Panc1 (cell line): ENCODE results near the gene ATG10. TPM values are rescaled to one million over a fixed set of nuclear protein-coding genes. Genes with fewer than 3 reads are reported as not detected.
"Not testable (repeated sequence)": the region's sequence is repeated elsewhere in the genome, so short reads cannot be mapped to it uniquely, and the experiment has no call there.

Experiments
- ATAC-seq: fragments of 200-7000 bp; cut with Tn5 transposase; 2 replicates; pipeline ENCODE4 v1.9.1; 2020; ENCODE audit warnings: mild to moderate bottlenecking, moderate library complexity
- BruUV-seq: library from RNA; stranded (reverse); fragments of 400-500 nt; replicated peaks from 2 replicates; lab custom pipeline; 2021; lab: Mats Ljungman, UMichigan
- CTCF ChIA-PET: fragments of 300-600 bp; sonication (Branson Sonifier 250); formaldehyde crosslinking; loops from one replicate; lab custom pipeline; 2022; ENCODE audit warnings: antibody characterized with exemption; lab: Charles Lee
- POLR2A ChIA-PET: fragments of 300-600 bp; sonication (Branson Sonifier 250); formaldehyde crosslinking; loops from one replicate; lab custom pipeline; 2022; ENCODE audit warnings: antibody characterized with exemption; lab: Charles Lee
- DNase-seq: peaks from one replicate; pipeline ENCODE4 v3.0.0-alpha.2; 2010; ENCODE audit warnings: low read depth, low spot score
- H3K27ac ChIP-seq: 2 replicates; pipeline ENCODE4 v1.5.1; 2011; ENCODE audit warnings: mild to moderate bottlenecking, low read length, inconsistent platforms
- H3K27me3 ChIP-seq: fragments of 200-500 bp; sonication (Bioruptor generic); 2 replicates; pipeline ENCODE4 v1.6.0; 2014; ENCODE audit warnings: low read length, inconsistent platforms; ENCODE audit not compliant: control insufficient read depth, insufficient read depth
- H3K36me3 ChIP-seq: fragments of 200-500 bp; sonication (Bioruptor generic); 2 replicates; pipeline ENCODE4 v1.5.1; 2014; ENCODE audit warnings: inconsistent platforms, mild to moderate bottlenecking, low read length, moderate library complexity; ENCODE audit not compliant: control insufficient read depth, insufficient read depth
- H3K4me1 ChIP-seq: 2 replicates; pipeline ENCODE4 v1.5.1; 2011; ENCODE audit warnings: inconsistent platforms, mild to moderate bottlenecking, low read length, moderate library complexity; ENCODE audit not compliant: control insufficient read depth, insufficient read depth
- H3K4me3 ChIP-seq, 2 experiments: 2 replicates each; pipeline ENCODE4 v1.5.1; 2011 to 2012; ENCODE audit warnings: low read depth in 2 of 2, low read length in 2 of 2, mild to moderate bottlenecking in 2 of 2, inconsistent platforms in 1 of 2, moderate library complexity in 1 of 2
- H3K9me3 ChIP-seq: fragments of 200-500 bp; sonication (Bioruptor generic); 2 replicates; pipeline ENCODE4 v1.5.1; 2014; ENCODE audit warnings: low read depth, mild to moderate bottlenecking, inconsistent platforms, low read length, moderate library complexity; ENCODE audit not compliant: control insufficient read depth, insufficient read depth
- POLR2AphosphoS5 ChIP-seq: IDR thresholded peaks from 2 replicates; pipeline ENCODE4 v1.6.1; 2012; ENCODE audit warnings: mild to moderate bottlenecking, low read depth, low read length, moderate library complexity
- SIN3A ChIP-seq: IDR thresholded peaks from 2 replicates; pipeline ENCODE4 v1.6.1; 2012; ENCODE audit warnings: low read depth, mild to moderate bottlenecking, low read length, moderate library complexity, borderline replicate concordance; ENCODE audit not compliant: insufficient read depth
- TCF7L2 ChIP-seq: IDR thresholded peaks from 2 replicates; pipeline ENCODE4 v1.6.1; 2011; ENCODE audit warnings: mild to moderate bottlenecking, low read depth, low read length, inconsistent platforms
- in situ Hi-C: cut with HindIII; loops from 2 replicates; pipeline ENCODE4 v1.10.0; 2016; ENCODE audit warnings: low sequenced_read_pairs, low pct_unique_long_range_greater_than_20kb
- intact Hi-C: fragments of 100-400 bp; cut with micrococcal nuclease; formaldehyde crosslinking; loops from one replicate; pipeline ENCODE4 v1.10.0; 2022; ENCODE audit not compliant: unreplicated experiment
- total RNA-seq: library from RNA; stranded (reverse); gene quantifications from one replicate; pipeline ENCODE4 v1.2.1, GENCODE V29; 2021; ENCODE audit not compliant: unreplicated experiment
- TF ChIP-seq, protein P1 (sequence below), 2 experiments: IDR thresholded peaks; 2 replicates each; pipeline ENCODE4 v1.6.1; 2011 to 2012; ENCODE audit warnings: low read depth in 2 of 2, control low read depth in 1 of 2, low read length in 1 of 2, mild to moderate bottlenecking in 1 of 2, moderate library complexity in 1 of 2; ENCODE audit not compliant: insufficient read depth in 1 of 2
- TF ChIP-seq, protein P2 (sequence below): fragments of 450-650 bp; IDR thresholded peaks from 2 replicates; pipeline ENCODE4 v1.5.1; 2017; ENCODE audit warnings: mild to moderate bottlenecking

The ATG10 gene
- total RNA-seq, 1 experiment from 2014 or later, result 14.0 TPM

DNA sequence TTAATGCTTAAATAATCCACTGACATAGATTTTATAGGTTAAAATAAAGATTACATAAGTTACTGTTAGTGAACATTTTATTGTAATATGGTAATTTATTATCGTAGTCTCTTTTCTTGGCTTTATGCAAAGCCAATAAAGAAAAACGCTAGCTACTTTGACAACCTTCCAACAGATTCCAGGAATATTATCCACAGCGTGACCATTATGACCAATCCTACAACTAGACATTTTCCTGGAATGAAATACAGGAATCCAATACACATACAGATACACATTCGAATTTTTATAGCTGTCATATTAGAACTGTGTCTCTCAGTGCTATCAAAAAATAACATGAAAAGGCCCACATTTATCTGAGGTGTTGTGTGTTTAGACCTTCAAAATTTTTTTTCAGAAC lies 293.2 kb downstream of the ATG10 start:
- BruUV-seq, result no TSS peak
- Histone ChIP-seq H3K9me3 (no peaks in the 10 kb centered on the region; the same call in 1 of the 2 replicates), H3K27me3 (no peaks in the 10 kb centered on the region), H3K27ac (no peak overlapping the region), H3K36me3 (no peaks in the 10 kb centered on the region), H3K4me1 (no peaks in the 10 kb centered on the region), H3K4me3 (no peak overlapping the region)
- DNase-seq, result no peak
- intact Hi-C loops, result no loop called here
- TF ChIP-seq, protein P1, sequence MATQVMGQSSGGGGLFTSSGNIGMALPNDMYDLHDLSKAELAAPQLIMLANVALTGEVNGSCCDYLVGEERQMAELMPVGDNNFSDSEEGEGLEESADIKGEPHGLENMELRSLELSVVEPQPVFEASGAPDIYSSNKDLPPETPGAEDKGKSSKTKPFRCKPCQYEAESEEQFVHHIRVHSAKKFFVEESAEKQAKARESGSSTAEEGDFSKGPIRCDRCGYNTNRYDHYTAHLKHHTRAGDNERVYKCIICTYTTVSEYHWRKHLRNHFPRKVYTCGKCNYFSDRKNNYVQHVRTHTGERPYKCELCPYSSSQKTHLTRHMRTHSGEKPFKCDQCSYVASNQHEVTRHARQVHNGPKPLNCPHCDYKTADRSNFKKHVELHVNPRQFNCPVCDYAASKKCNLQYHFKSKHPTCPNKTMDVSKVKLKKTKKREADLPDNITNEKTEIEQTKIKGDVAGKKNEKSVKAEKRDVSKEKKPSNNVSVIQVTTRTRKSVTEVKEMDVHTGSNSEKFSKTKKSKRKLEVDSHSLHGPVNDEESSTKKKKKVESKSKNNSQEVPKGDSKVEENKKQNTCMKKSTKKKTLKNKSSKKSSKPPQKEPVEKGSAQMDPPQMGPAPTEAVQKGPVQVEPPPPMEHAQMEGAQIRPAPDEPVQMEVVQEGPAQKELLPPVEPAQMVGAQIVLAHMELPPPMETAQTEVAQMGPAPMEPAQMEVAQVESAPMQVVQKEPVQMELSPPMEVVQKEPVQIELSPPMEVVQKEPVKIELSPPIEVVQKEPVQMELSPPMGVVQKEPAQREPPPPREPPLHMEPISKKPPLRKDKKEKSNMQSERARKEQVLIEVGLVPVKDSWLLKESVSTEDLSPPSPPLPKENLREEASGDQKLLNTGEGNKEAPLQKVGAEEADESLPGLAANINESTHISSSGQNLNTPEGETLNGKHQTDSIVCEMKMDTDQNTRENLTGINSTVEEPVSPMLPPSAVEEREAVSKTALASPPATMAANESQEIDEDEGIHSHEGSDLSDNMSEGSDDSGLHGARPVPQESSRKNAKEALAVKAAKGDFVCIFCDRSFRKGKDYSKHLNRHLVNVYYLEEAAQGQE (IDR thresholded peaks at IDR 0.05; ENCODE audit: insufficient read depth in 1 of 2, low read depth in 2 of 2, low read length in 1 of 2), result no peak
- TF ChIP-seq POLR2AphosphoS5, result no peak
- no peak for TF ChIP-seq TCF7L2
- no peak for TF ChIP-seq SIN3A
- TF ChIP-seq, protein P2, sequence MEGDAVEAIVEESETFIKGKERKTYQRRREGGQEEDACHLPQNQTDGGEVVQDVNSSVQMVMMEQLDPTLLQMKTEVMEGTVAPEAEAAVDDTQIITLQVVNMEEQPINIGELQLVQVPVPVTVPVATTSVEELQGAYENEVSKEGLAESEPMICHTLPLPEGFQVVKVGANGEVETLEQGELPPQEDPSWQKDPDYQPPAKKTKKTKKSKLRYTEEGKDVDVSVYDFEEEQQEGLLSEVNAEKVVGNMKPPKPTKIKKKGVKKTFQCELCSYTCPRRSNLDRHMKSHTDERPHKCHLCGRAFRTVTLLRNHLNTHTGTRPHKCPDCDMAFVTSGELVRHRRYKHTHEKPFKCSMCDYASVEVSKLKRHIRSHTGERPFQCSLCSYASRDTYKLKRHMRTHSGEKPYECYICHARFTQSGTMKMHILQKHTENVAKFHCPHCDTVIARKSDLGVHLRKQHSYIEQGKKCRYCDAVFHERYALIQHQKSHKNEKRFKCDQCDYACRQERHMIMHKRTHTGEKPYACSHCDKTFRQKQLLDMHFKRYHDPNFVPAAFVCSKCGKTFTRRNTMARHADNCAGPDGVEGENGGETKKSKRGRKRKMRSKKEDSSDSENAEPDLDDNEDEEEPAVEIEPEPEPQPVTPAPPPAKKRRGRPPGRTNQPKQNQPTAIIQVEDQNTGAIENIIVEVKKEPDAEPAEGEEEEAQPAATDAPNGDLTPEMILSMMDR, result no peak
- ChIA-PET CTCF (no interaction called here), POLR2A (no interaction called here)
- ATAC-seq, result no peak
- in situ Hi-C loops, result no loop called here

DNA sequence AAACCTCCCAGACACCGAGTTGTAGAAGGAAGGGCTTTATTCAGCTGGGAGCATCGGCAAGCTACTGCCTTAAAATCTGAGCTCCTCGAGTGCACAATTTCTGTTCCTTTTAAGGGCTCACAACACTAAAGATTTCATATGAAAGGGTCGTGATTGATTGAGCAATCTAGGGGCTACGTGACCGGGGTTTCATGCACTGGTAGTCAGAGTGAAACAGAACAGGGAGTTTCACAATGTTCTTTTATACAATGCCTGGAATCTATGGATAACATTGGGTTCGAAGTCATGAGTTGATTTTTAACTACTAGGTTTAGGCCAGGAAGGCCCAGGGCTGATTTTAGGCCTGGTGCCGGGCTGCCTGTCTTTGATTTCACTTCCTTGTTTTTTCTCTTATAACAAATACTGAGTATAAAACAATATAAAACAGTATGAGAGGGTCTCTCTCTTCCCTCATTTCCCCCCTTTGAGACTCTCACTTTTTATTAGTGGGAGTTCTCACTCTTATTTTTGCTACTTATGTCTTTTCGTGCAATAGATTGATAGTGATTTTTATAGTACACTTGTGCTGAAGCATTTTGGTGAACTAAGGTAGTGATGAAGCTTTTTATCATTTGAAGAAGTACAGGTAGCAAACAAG lies 295.6 kb downstream of the ATG10 start:
- intact Hi-C loops, H3K4me1 ChIP-seq, H3K4me3 ChIP-seq, POLR2A ChIA-PET, H3K36me3 ChIP-seq, in situ Hi-C loops, H3K27ac ChIP-seq, BruUV-seq, ATAC-seq, H3K9me3 ChIP-seq, H3K27me3 ChIP-seq, DNase-seq, CTCF ChIA-PET: not testable (repeated sequence)

DNA sequence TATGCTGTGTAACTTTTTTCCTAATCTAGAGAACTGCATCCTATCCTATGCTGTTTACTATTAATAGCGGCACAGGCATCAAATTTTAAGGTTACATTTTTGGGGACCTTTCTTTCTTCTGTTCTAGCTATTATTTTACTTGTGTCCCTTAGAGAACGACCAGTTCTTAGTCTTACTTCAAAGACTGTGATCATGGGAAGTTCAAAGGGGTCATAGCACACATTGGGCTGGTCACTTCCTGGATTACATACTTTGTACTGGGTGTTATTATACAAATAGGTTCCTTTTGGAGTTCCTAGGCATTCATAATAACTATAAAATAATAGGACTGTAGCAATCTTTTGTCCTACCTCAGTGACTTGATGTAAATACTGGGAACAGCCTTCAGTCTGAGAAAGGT lies 297.5 kb downstream of the ATG10 start:
- in situ Hi-C loops, ATAC-seq, BruUV-seq, H3K27ac ChIP-seq, H3K9me3 ChIP-seq, CTCF ChIA-PET, H3K36me3 ChIP-seq, intact Hi-C loops, DNase-seq, H3K27me3 ChIP-seq, H3K4me3 ChIP-seq, H3K4me1 ChIP-seq, POLR2A ChIA-PET: not testable (repeated sequence)

DNA sequence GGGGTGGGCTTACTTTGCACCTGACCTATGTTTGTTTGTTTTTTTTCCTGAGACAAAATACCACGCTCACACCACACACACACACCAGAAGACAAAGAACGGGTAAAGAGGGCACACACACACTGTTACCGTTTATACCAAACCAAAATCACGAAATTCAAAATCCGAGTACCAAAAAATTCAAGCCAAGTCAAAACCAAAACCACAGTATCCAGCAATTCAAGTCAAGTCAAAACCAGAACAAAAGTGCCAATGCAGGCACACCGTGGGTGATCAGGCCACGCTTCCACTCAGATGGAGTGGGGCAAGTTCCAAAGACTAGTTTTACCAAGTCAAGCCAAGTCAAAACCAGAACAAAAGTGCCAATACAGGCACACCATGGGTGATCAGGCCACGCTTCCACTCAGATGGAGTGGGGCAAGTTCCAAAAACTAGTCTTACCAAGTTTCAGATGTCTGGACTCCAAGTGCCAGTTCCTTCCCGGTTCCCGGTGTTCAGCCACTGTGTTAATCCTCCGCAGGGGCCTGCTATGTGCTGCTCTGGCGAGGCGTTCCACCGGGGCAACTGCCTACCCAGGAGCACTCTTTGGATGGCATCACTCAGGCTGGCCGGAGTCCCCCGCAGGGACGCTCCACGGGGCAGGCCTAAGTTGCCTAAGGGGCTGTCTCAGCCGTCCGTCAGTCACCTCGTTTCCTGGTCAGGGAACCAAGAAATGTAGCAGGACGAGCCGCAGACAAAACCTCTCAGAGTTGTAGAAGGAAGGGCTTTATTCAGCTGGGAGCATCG lies 300.9 kb downstream of the ATG10 start:
- H3K4me3 ChIP-seq, BruUV-seq, intact Hi-C loops, in situ Hi-C loops, CTCF ChIA-PET, POLR2A ChIA-PET, H3K27me3 ChIP-seq, DNase-seq, H3K9me3 ChIP-seq, H3K27ac ChIP-seq: not testable (repeated sequence)
- peak; percentile 44; the same call in 1 of the 2 replicates for ATAC-seq
- Histone ChIP-seq H3K36me3 (peaks cover 25% of the 10 kb centered on the region), H3K4me1 (peaks cover 16% of the 10 kb centered on the region)

DNA sequence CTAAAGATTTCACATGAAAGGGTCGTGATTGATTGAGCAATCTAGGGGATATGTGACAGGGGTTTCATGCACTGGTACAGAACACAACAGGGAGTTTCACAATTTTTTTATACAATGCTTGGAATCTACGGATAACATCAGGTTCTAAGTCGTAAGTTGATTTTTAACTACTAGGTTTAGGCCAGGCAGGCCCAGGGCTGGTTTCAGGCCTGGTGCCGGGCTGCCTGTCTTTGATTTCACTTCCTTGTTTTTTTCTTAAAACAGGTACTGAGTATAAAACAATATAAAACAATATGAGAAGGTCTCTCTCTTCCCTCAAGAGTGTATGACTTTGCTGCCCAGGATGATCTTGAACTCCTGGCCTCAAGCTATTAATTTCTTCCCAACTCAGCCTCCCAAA lies 301.6 kb downstream of the ATG10 start:
- BruUV-seq, H3K27me3 ChIP-seq, POLR2A ChIA-PET, intact Hi-C loops, DNase-seq, ATAC-seq, CTCF ChIA-PET, H3K9me3 ChIP-seq, in situ Hi-C loops, H3K4me3 ChIP-seq, H3K27ac ChIP-seq: not testable (repeated sequence)
- H3K36me3 ChIP-seq, result peaks cover 26% of the 10 kb centered on the region
- peaks cover 16% of the 10 kb centered on the region for H3K4me1 ChIP-seq
